Thoracic aorta endothelial cell (primary cell): Measurements from ENCODE around the gene PIGU. TPM values are rescaled to one million over a fixed set of nuclear protein-coding genes. Genes with fewer than 3 reads are reported as not detected.

Source experiments
- small RNA-seq: library from RNA; depleted of rRNA; stranded (forward); fragments of <200 nt; gene quantifications from one replicate; pipeline ENCODE3, GENCODE V24; 2012
- total RNA-seq: library from RNA; depleted of rRNA; stranded (reverse); fragments of >200 nt; gene quantifications from 2 replicates; pipeline ENCODE4 v1.2.3, GENCODE V29; 2012

PIGU gene
- 17.0 and 19.1 TPM in 2 replicates for total RNA-seq

DNA sequence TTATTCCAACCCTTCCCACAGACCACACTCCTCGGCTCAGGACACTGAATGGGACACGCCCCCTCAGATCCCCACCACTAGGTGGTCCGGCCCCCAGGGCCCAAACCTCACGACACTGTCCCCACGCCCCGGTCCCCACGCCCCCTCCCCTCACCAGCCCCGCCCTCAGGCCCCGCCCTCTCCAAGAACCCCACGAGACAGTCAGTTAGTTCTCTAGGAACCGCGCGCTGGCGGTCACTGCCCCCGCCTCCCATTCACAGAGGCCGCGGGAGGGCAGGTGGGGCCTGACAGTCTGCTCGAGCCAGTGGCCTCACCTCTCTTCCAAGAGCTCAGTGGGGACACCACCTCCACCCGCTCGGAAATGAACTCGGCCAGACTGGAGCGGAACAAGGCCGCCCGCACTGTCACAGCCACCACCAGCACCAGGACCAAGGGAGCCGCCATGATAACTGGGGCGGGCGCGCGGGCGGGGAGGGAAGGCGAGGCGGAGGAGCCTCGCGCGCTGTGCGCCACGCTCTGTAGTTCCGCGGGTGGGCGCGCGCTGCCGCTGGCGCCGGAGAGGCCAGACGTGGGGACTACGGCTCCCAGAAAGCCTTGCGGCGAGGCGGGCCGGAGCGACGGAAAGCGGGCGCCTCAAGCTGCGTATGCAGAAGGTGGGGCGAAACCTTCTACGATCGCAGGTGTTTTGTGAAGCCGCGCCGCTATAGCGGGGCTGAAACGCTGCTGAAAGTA is at the start of gene PIGU:
Gene PIGU (minus strand): TSS at position 451 of the 732 bp plus-strand sequence. CDS start 7 bp downstream, at position 444.

DNA sequence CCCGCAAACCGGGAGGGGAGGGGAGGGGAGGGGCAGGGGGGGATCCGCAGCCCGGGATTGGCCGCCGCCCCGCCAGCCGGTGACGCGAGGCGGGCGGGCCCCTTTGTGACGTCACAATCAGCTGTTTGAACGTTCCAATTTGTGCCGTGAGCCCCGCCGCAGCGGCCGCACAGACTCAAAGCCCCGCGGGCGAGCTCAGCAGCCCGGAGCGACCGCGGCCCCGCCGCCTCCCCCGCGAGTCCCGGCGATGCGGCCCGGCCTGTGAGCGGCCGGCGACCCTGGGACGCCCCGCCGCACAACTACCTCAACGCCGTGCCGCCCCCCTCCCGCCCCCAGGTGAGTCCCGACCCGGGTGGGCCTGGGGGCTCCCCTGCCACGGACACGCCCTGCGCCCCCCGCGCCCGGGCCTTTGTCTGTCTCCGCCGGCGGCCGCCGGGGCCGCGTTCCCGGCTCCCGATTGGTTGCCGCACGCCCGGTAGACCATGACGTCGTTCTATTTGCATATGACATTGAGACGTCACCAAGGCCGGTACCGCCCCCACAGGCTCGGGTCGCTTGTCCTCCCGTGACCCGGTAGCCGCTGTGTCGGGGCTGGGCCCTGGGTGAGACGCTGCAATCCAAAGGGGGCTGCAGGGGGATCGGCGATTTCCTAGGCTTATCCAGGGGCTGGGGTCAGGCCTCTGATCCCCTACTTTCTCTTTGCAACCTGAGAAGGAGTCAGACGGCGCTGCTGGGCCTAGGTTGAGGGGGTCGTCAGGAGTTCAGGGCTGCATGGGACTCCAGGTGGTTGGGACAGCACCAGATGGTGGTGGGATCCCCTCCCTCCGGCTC is 27.5 kb upstream of the PIGU start, which contains the start of gene TP53INP2:
Gene TP53INP2 (plus strand): TSS at position 168 of the 831 bp plus-strand sequence. CDS start 4,396 bp downstream, outside the sequence.

GRCh38 chr20:34558320-34559218 is 118.3 kb downstream of the PIGU start, which contains the start of gene MAP1LC3A:
Gene MAP1LC3A (plus strand): TSS chr20:34558718. CDS start chr20:34558869, 151 bp downstream.

DNA sequence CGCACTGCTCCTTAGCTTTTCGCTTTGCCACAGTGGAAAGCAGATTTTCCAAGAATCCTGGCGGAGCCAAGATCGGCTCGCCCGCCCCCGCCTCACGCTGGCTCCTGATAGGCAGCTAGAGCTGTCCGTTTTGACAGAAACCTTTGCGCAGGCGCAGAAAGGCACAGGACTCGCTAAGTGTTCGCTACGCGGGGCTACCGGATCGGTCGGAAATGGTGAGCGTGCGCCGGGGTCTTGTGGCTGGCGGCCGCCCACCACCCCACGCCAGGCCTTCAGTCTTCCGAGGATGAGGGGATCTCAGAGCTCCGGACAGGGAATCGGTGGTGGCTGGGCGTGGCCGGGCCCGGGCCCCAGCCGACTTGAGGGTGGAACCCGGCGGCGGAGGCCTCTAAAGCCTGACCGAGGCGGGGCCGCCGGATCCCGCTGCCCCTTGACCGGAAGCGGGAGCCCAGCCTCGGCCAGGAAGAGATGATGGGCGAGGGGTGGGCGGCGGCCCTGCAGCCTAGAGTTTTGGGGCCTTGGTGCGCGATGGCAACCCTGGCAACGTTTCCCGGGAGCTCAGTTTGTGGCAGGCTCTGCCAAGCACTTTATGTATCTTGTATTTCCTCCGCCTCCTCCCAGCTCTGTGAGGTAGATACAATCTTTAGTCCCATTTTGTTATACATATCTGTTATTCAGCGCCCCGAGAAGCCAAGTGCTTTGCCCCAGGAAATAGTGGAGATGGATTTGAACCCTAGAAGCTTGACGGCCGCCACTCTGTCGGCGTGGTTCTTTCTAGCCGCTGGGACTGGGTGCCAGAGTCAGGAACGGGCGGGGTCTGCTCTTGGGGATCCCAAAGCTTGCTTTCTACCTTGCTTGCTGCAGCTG is 160.4 kb downstream of the PIGU start, which contains the start of gene DYNLRB1:
Gene DYNLRB1 (plus strand): TSS at position 176 of the 867 bp plus-strand sequence. CDS start 37 bp downstream, at position 213.

Small RNAs within 50 kb of the gene (small RNA-seq; reads per million reads assigned to genes)
- gene AL118520.1 = 1.3 reads per million, percentile 30 among the genes with 10 or more reads in this experiment
- gene RF00019 = not detected

Other genes with a start within 250 kb of the PIGU start
- 61.6 and 74.7 TPM in 2 replicates for gene DYNLRB1, start 160.7 kb downstream of the PIGU start, total RNA-seq
- 6.3 and 7.8 TPM in 2 replicates for gene MAP1LC3A, start 118.4 kb downstream of the PIGU start, total RNA-seq
- gene TP53INP2, start 27.3 kb upstream of the PIGU start, total RNA-seq = 6.5 and 8.6 TPM in 2 replicates
- gene NCOA6, start 148.6 kb upstream of the PIGU start, total RNA-seq = 11.3 and 15.7 TPM in 2 replicates
- gene GGT7, start 195.8 kb upstream of the PIGU start, total RNA-seq = 1.0 and 1.6 TPM in 2 replicates
- 36.8 and 55.2 TPM in 2 replicates for gene ACSS2, start 199.5 kb upstream of the PIGU start, total RNA-seq